ENCODE results near the gene TEAD4. TPM values are rescaled to one million over a fixed set of nuclear protein-coding genes. Genes with fewer than 3 reads are reported as not detected.

Gene TEAD4
- total RNA-seq, 1 experiment from 2014 or later: 127 TPM

GRCh38 chr12:2944401-2945047 lies 14.7 kb upstream of the TEAD4 start:
- no peaks in the 10 kb centered on the region for H3K79me2 ChIP-seq (ENCODE audit: insufficient read depth, low read length)
- Mint-ChIP-seq H3K27ac (no peak overlapping the region; a peak in 1 of 7 replicates), H3K9me3 (no peaks in the 10 kb centered on the region; a peak in 1 of 5 replicates), H3K36me3 (ENCODE audit: insufficient read depth in 1 of 3, low read depth in 3 of 3) (peaks cover 0 to 11% (median 10%) of the 10 kb centered on the region in 3 experiments; a peak in 5 of 7 replicates), H3K4me1 (peaks cover 4 to 9% of the 10 kb centered on the region in 2 experiments; a peak in 2 of 4 replicates), H3K4me3 (no peak overlapping the region), H3K27me3 (ENCODE audit: low read depth) (peaks cover 4% of the 10 kb centered on the region)
- H2AK5ac ChIP-seq (ENCODE audit: insufficient read length, low read length): no peak overlapping the region
- no peak overlapping the region for H3K18ac ChIP-seq (ENCODE audit: insufficient read length, low read depth, low read length)
- peak; percentile 94 for DNase-seq
- no peak overlapping the region for H4K91ac ChIP-seq (ENCODE audit: insufficient read length, low read depth, low read length)
- no peak overlapping the region for H2BK20ac ChIP-seq (ENCODE audit: low read depth, low read length, poor library complexity, severe bottlenecking)
- H2BK12ac ChIP-seq (ENCODE audit: insufficient read length, low read depth, low read length): no peak overlapping the region
- H2BK15ac ChIP-seq (ENCODE audit: low read depth, low read length): no peak overlapping the region
- H2BK120ac ChIP-seq (ENCODE audit: low read depth, low read length, poor library complexity, severe bottlenecking): no peak overlapping the region
- H3K56ac ChIP-seq (ENCODE audit: insufficient read length, low read depth, low read length): no peak overlapping the region
- H3K9me3 ChIP-seq (ENCODE audit: control insufficient read depth, low read depth, low read length): no peaks in the 10 kb centered on the region
- TF ChIP-seq CTCF (conservative IDR thresholded peaks at IDR 0.05): peak; percentile 93
- H3K23me2 ChIP-seq (ENCODE audit: insufficient read length, low read depth, low read length, poor library complexity, severe bottlenecking): no peaks in the 10 kb centered on the region
- H4K5ac ChIP-seq (ENCODE audit: insufficient read length, low read depth, low read length): no peak overlapping the region
- no peak overlapping the region for H3K4ac ChIP-seq (ENCODE audit: low read depth, low read length)
- H2BK5ac ChIP-seq (ENCODE audit: insufficient read length, low read length): no peak overlapping the region
- H2AFZ ChIP-seq (ENCODE audit: low read length): no peak overlapping the region
- no peak overlapping the region for H3T11ph ChIP-seq (ENCODE audit: low read length)
- H3K27ac ChIP-seq (ENCODE audit: insufficient read length, low read depth, low read length): no peak overlapping the region
- H3K4me2 ChIP-seq (ENCODE audit: insufficient read depth, insufficient read length, low read length): no peak overlapping the region
- H4K8ac ChIP-seq (replicated peaks; ENCODE audit: insufficient read length, low read depth, low read length): no peak overlapping the region
- H3K79me1 ChIP-seq (ENCODE audit: insufficient read depth, low read depth, low read length, poor library complexity, severe bottlenecking): no peaks in the 10 kb centered on the region
- H3K4me1 ChIP-seq (ENCODE audit: insufficient read depth, low read length): no peaks in the 10 kb centered on the region
- no peak overlapping the region for H3K14ac ChIP-seq (ENCODE audit: insufficient read depth, low read length)
- no peaks in the 10 kb centered on the region for H3K27me3 ChIP-seq (ENCODE audit: insufficient read depth, low read length)
- WGBS (ENCODE audit: extremely low coverage, insufficient read length, low lambda C conversion rate): no CpG with 5 or more reads among the region's 24 CpGs
- no peak overlapping the region for H3K23ac ChIP-seq (ENCODE audit: insufficient read length, low read depth, low read length)
- no peak overlapping the region for H3K9ac ChIP-seq (ENCODE audit: extremely low read depth, insufficient read length, low read length)
- no peaks in the 10 kb centered on the region for H4K20me1 ChIP-seq (ENCODE audit: control insufficient read depth, insufficient read depth, insufficient read length)
